NCI-H2171 (cell line): Measurements from ENCODE around the gene FTCDNL1.

ENCODE experiments used
- DNase-seq: peaks from one replicate; lab custom pipeline; 2025; lab: John Stamatoyannopoulos, UW

Gene FTCDNL1

GRCh38 chr2:199742884-199743283 lies 108.1 kb downstream of the FTCDNL1 start:
- no peak for DNase-seq

- no peak for DNase-seq
Measured at GRCh38 chr2:199740111-199740428, 110.9 kb downstream of the FTCDNL1 start.

- DNase-seq, result no peak
Measured at GRCh38 chr2:199739413-199740110, 111.4 kb downstream of the FTCDNL1 start.

- no peak for DNase-seq
Measured at GRCh38 chr2:199738727-199739412, 112.1 kb downstream of the FTCDNL1 start.

- no peak for DNase-seq
Measured at GRCh38 chr2:199734651-199735050, 116.3 kb downstream of the FTCDNL1 start.

GRCh38 chr2:199734011-199734410 lies 117.0 kb downstream of the FTCDNL1 start:
- no peak for DNase-seq

- DNase-seq, result no peak
Measured at GRCh38 chr2:199727801-199728200, 123.2 kb downstream of the FTCDNL1 start.

GRCh38 chr2:199727306-199727705 lies 123.7 kb downstream of the FTCDNL1 start:
- DNase-seq, result no peak

GRCh38 chr2:199718074-199718473 lies 132.9 kb downstream of the FTCDNL1 start:
- no peak for DNase-seq

- no peak for DNase-seq
Measured at GRCh38 chr2:199717587-199717907, 133.4 kb downstream of the FTCDNL1 start.

- DNase-seq, result no peak
Measured at GRCh38 chr2:199716807-199717586, 134.0 kb downstream of the FTCDNL1 start.

GRCh38 chr2:199713746-199714145 lies 137.2 kb downstream of the FTCDNL1 start:
- DNase-seq, result no peak

GRCh38 chr2:199710551-199710950 lies 140.4 kb downstream of the FTCDNL1 start:
- no peak for DNase-seq
